Measurements from ENCODE around the gene ZNF155.
"Not testable (repeated sequence)": the region's sequence is repeated elsewhere in the genome, so short reads cannot be mapped to it uniquely, and the experiment has no call there.

The ZNF155 gene

GRCh38 chr19:43983912-43984686 lies at the start of gene ZNF155:
Gene ZNF155, plus strand, starts transcription at chr19:43984188. Its CDS starts 4,356 bp downstream, at chr19:43988544.
- peak; percentile 97 for DNase-seq

GRCh38 chr19:43934985-43935708 lies 48.8 kb upstream of the ZNF155 start, which contains the start of gene ZNF45:
Gene ZNF45, minus strand, starts transcription at chr19:43935282. Its CDS starts 13,097 bp downstream, at chr19:43922185.
- peak; percentile 89 for DNase-seq

GRCh38 chr19:43936188-43936587 lies 47.8 kb upstream of the ZNF155 start:
- no peak for DNase-seq

- no peak for DNase-seq
These were observed 44.3 kb upstream of the ZNF155 start for GRCh38 chr19:43939557-43940260.

GRCh38 chr19:43940719-43941118 lies 43.3 kb upstream of the ZNF155 start:
- DNase-seq, result no peak

GRCh38 chr19:43941209-43941608 lies 42.8 kb upstream of the ZNF155 start:
- DNase-seq, result no peak

GRCh38 chr19:43947412-43947811 lies 36.6 kb upstream of the ZNF155 start:
- DNase-seq, result not testable (repeated sequence)

GRCh38 chr19:43949803-43950202 lies 34.2 kb upstream of the ZNF155 start:
- not testable (repeated sequence) for DNase-seq

- peak; percentile 78 for DNase-seq
These were observed 32.9 kb upstream of the ZNF155 start, which contains the start of gene ZNF221 for GRCh38 chr19:43950834-43951645. Gene ZNF221, plus strand, starts transcription at chr19:43951228. Its CDS starts 11,499 bp downstream, at chr19:43962727.

- DNase-seq, result no peak
These were observed 27.2 kb upstream of the ZNF155 start for GRCh38 chr19:43956827-43957226.

GRCh38 chr19:43957891-43958290 lies 26.1 kb upstream of the ZNF155 start:
- no peak for DNase-seq

- no peak for DNase-seq
These were observed 23.6 kb upstream of the ZNF155 start for GRCh38 chr19:43960411-43960810.

- DNase-seq, result no peak
These were observed 17.8 kb upstream of the ZNF155 start for GRCh38 chr19:43966079-43966694.

- no peak for DNase-seq
These were observed 7.3 kb upstream of the ZNF155 start for GRCh38 chr19:43976732-43977131.

- DNase-seq, result no peak
These were observed 460 bp upstream of the ZNF155 start for GRCh38 chr19:43983544-43983911.

GRCh38 chr19:43984687-43985000 lies 656 bp downstream of the ZNF155 start:
- DNase-seq, result no peak

- no peak for DNase-seq
These were observed 13.8 kb downstream of the ZNF155 start for GRCh38 chr19:43997631-43998290.

GRCh38 chr19:44002212-44002565 lies 18.2 kb downstream of the ZNF155 start:
- DNase-seq, result no peak

- DNase-seq, result peak; percentile 92
These were observed 18.8 kb downstream of the ZNF155 start, which contains the start of gene ZNF230 for GRCh38 chr19:44002566-44003460. Gene ZNF230, plus strand, starts transcription at chr19:44002957. Its CDS starts 4,122 bp downstream, at chr19:44007079.

- DNase-seq, result no peak
These were observed 19.5 kb downstream of the ZNF155 start for GRCh38 chr19:44003461-44004009.

All from NCI-H774 (cell line).